SK-N-SH treated with all-trans-retinoic acid at 6 μM for 48 hours (cell line): Measurements from ENCODE around the gene FSTL1.

Experiments used
- ATAC-seq: fragments of 200-7000 bp; cut with Tn5 transposase; 3 replicates; pipeline ENCODE4 v1.9.1; 2020; ENCODE audit warnings: mild to moderate bottlenecking, moderate library complexity
- ARNTL ChIP-seq: fragments of 450-650 bp; formaldehyde crosslinking; IDR thresholded peaks from 2 replicates; pipeline ENCODE4 v1.5.0; 2020; ENCODE audit warnings: low read depth, mild to moderate bottlenecking, moderate library complexity, borderline replicate concordance
- BACH2 ChIP-seq: fragments of 250-450 bp; sonication (Bioruptor Pico); IDR thresholded peaks from 2 replicates; pipeline ENCODE4 v1.9.0; 2021; ENCODE audit warnings: mild to moderate bottlenecking, borderline replicate concordance
- CREB5 ChIP-seq: fragments of 250-450 bp; sonication (Bioruptor Pico); IDR thresholded peaks from 2 replicates; pipeline ENCODE4 v1.5.1; 2020; ENCODE audit warnings: low read depth, mild to moderate bottlenecking, moderate library complexity
- CSDC2 ChIP-seq: fragments of 250-450 bp; sonication (Bioruptor Pico); IDR thresholded peaks from 2 replicates; pipeline ENCODE4 v1.5.0; 2020; ENCODE audit warnings: mild to moderate bottlenecking, moderate library complexity
- CSRNP3 ChIP-seq: fragments of 250-450 bp; sonication (Bioruptor Pico); IDR thresholded peaks from 2 replicates; pipeline ENCODE4 v1.5.1; 2021; ENCODE audit warnings: mild to moderate bottlenecking, moderate library complexity
- ISL1 ChIP-seq: fragments of 250-450 bp; sonication (Bioruptor Pico); IDR thresholded peaks from 2 replicates; pipeline ENCODE4 v2.1.2; 2022; ENCODE audit warnings: mild to moderate bottlenecking, moderate library complexity
- OSR1 ChIP-seq: fragments of 250-450 bp; sonication (Bioruptor Pico); IDR thresholded peaks from 2 replicates; pipeline ENCODE4 v1.8.0; 2022; ENCODE audit warnings: moderate library complexity, mild to moderate bottlenecking, inconsistent platforms
- PATZ1 ChIP-seq: fragments of 250-450 bp; sonication (Bioruptor Pico); IDR thresholded peaks from 2 replicates; pipeline ENCODE4 v1.8.0; 2020; ENCODE audit warnings: mild to moderate bottlenecking, moderate library complexity, borderline replicate concordance
- POU6F1 ChIP-seq: fragments of 250-450 bp; sonication (Bioruptor Pico); IDR thresholded peaks from 2 replicates; pipeline ENCODE4 v1.8.0; 2021; ENCODE audit warnings: low read depth, mild to moderate bottlenecking, moderate library complexity, borderline replicate concordance
- PPARA ChIP-seq: fragments of 250-450 bp; sonication (Bioruptor Pico); IDR thresholded peaks from 2 replicates; pipeline ENCODE4 v1.5.0; 2020; ENCODE audit warnings: mild to moderate bottlenecking, borderline replicate concordance
- RARB ChIP-seq: fragments of 250-450 bp; sonication (Bioruptor Pico); IDR thresholded peaks from 2 replicates; pipeline ENCODE4 v1.8.0; 2021; ENCODE audit warnings: mild to moderate bottlenecking, moderate library complexity
- SNAI2 ChIP-seq: fragments of 250-450 bp; sonication (Bioruptor Pico); IDR thresholded peaks from 2 replicates; pipeline ENCODE4 v1.5.0; 2020; ENCODE audit warnings: mild to moderate bottlenecking, moderate library complexity
- TCF4 ChIP-seq: fragments of 250-450 bp; sonication (Bioruptor Pico); IDR thresholded peaks from 2 replicates; pipeline ENCODE4 v1.8.0; 2021; ENCODE audit warnings: mild to moderate bottlenecking, moderate library complexity, borderline replicate concordance
- TOX ChIP-seq: fragments of 250-450 bp; sonication (Bioruptor Pico); IDR thresholded peaks from 2 replicates; pipeline ENCODE4 v1.8.0; 2021; ENCODE audit warnings: mild to moderate bottlenecking, moderate library complexity, borderline replicate concordance
- TSHZ2 ChIP-seq: fragments of 250-450 bp; sonication (Bioruptor Pico); IDR thresholded peaks from 2 replicates; pipeline ENCODE4 v1.5.0; 2020; ENCODE audit warnings: mild to moderate bottlenecking, moderate library complexity
- ZC3H10 ChIP-seq: fragments of 250-450 bp; sonication (Bioruptor Pico); IDR thresholded peaks from 2 replicates; pipeline ENCODE4 v1.5.1; 2021; ENCODE audit warnings: mild to moderate bottlenecking, moderate library complexity
- ZFP3 ChIP-seq: fragments of 250-450 bp; sonication (Bioruptor Pico); IDR thresholded peaks from 2 replicates; pipeline ENCODE4 v1.5.0; 2020; ENCODE audit warnings: mild to moderate bottlenecking, moderate library complexity
- ZFP30 ChIP-seq: fragments of 450-650 bp; formaldehyde crosslinking; IDR thresholded peaks from 2 replicates; pipeline ENCODE4 v1.5.0; 2022; ENCODE audit warnings: mild to moderate bottlenecking, moderate library complexity
- ZNF565 ChIP-seq: fragments of 450-650 bp; formaldehyde crosslinking; conservative IDR thresholded peaks from 2 replicates; pipeline ENCODE4 v1.5.0; 2020; ENCODE audit warnings: low read depth, mild to moderate bottlenecking, moderate library complexity
- ZNF8 ChIP-seq: fragments of 450-650 bp; formaldehyde crosslinking; IDR thresholded peaks from 2 replicates; pipeline ENCODE4 v1.5.0; 2020; ENCODE audit warnings: mild to moderate bottlenecking, moderate library complexity

FSTL1 gene

GRCh38 chr3:120424976-120425570, 25.7 kb downstream of the FSTL1 start (continued):
- TF ChIP-seq ZFP30 (no peak), TOX (CRISPR knock-in tag) (no peak), ZFP3 (CRISPR knock-in tag) (no peak), BACH2 (no peak)

- TF ChIP-seq PPARA (CRISPR knock-in tag), result no peak
- ATAC-seq, result no peak
Measured at GRCh38 chr3:120424506-120424905, 26.3 kb downstream of the FSTL1 start.

GRCh38 chr3:120423432-120423831, 27.4 kb downstream of the FSTL1 start:
- ATAC-seq, result no peak
- no peak for TF ChIP-seq TCF4 (CRISPR knock-in tag)

- no peak for TF ChIP-seq ZNF8 (CRISPR knock-in tag)
- no peak for TF ChIP-seq TSHZ2 (CRISPR knock-in tag)
- no peak for TF ChIP-seq TOX (CRISPR knock-in tag)
- TF ChIP-seq PATZ1 (CRISPR knock-in tag), result no peak
- no peak for TF ChIP-seq ZFP3 (CRISPR knock-in tag)
- no peak for TF ChIP-seq SNAI2 (CRISPR knock-in tag)
- no peak for TF ChIP-seq ISL1 (CRISPR knock-in tag)
- TF ChIP-seq POU6F1 (CRISPR knock-in tag), result no peak
- no peak for TF ChIP-seq CREB5 (CRISPR knock-in tag)
- TF ChIP-seq ARNTL (CRISPR knock-in tag), result no peak
- TF ChIP-seq CSDC2 (CRISPR knock-in tag), result no peak
- TF ChIP-seq, all 23 proteins: peak for 0
- no peak for ATAC-seq
Measured at GRCh38 chr3:120421926-120422325, 28.9 kb downstream of the FSTL1 start.

- no peak for TF ChIP-seq PATZ1 (CRISPR knock-in tag)
- TF ChIP-seq TCF4 (CRISPR knock-in tag), result no peak
- TF ChIP-seq CSDC2 (CRISPR knock-in tag), result no peak
- TF ChIP-seq OSR1 (CRISPR knock-in tag), result no peak
- TF ChIP-seq ARNTL (CRISPR knock-in tag), result no peak
- no peak for TF ChIP-seq RARB (CRISPR knock-in tag)
- no peak for TF ChIP-seq ZFP30
- no peak for TF ChIP-seq ZFP3 (CRISPR knock-in tag)
- TF ChIP-seq ZC3H10 (CRISPR knock-in tag), result no peak
- no peak for TF ChIP-seq CSRNP3
- no peak for TF ChIP-seq CREB5 (CRISPR knock-in tag)
- no peak for TF ChIP-seq ZNF565 (CRISPR knock-in tag)
- TF ChIP-seq SNAI2 (CRISPR knock-in tag), result no peak
- peak; percentile 1 for ATAC-seq
Measured at GRCh38 chr3:120420928-120421551, 29.8 kb downstream of the FSTL1 start.
